GM23338 (cell line): ENCODE results near the gene GPR78. TPM values are rescaled to one million over a fixed set of nuclear protein-coding genes. Genes with fewer than 3 reads are reported as not detected.

Experiments used
- ATAC-seq: fragments of 200-7000 bp; cut with Tn5 transposase; 3 replicates; pipeline ENCODE4 v1.9.1; 2020
- DNase-seq: peaks from one replicate; pipeline ENCODE4 v3.0.0-alpha.2; 2015; ENCODE audit warnings: low spot score
- H2AFZ ChIP-seq: fragments of 200-600 bp; sonication (generic); 2 replicates; pipeline ENCODE4 v1.8.0; 2016; ENCODE audit warnings: antibody characterized with exemption, mild to moderate bottlenecking, moderate library complexity
- H3F3A ChIP-seq: fragments of 200-600 bp; sonication (generic); replicated peaks from 2 replicates; pipeline ENCODE4 v1.8.0; 2017; ENCODE audit warnings: antibody characterized with exemption, mixed run types, low read depth
- H3K27ac ChIP-seq: fragments of 200-600 bp; sonication (generic); 2 replicates; pipeline ENCODE4 v1.6.1; 2016; ENCODE audit warnings: low read depth
- H3K27me3 ChIP-seq: fragments of 200-600 bp; sonication (generic); 2 replicates; pipeline ENCODE4 v1.8.0; 2016; ENCODE audit warnings: mild to moderate bottlenecking, mixed run types, moderate library complexity; ENCODE audit not compliant: insufficient read depth
- H3K36me3 ChIP-seq: fragments of 200-600 bp; sonication (generic); 2 replicates; pipeline ENCODE4 v1.8.0; 2016; ENCODE audit warnings: mild to moderate bottlenecking; ENCODE audit not compliant: insufficient read depth
- H3K4me1 ChIP-seq: fragments of 200-600 bp; sonication (generic); 2 replicates; pipeline ENCODE4 v1.8.0; 2016; ENCODE audit warnings: mild to moderate bottlenecking, moderate library complexity; ENCODE audit not compliant: insufficient read depth
- H3K4me2 ChIP-seq: fragments of 200-600 bp; sonication (generic); 2 replicates; pipeline ENCODE4 v1.7.1; 2017; ENCODE audit warnings: mixed run types
- H3K4me3 ChIP-seq: fragments of 200-600 bp; sonication (generic); 2 replicates; pipeline ENCODE4 v1.6.1; 2016; ENCODE audit warnings: mixed run types
- H3K79me2 ChIP-seq: fragments of 200-600 bp; sonication (generic); replicated peaks from 2 replicates; pipeline ENCODE4 v1.8.0; 2017; ENCODE audit warnings: mild to moderate bottlenecking; ENCODE audit not compliant: insufficient read depth
- H3K9me2 ChIP-seq: fragments of 200-600 bp; sonication (generic); 2 replicates; pipeline ENCODE4 v1.8.0; 2017; ENCODE audit not compliant: insufficient read depth
- H4K20me1 ChIP-seq: fragments of 200-600 bp; sonication (generic); replicated peaks from 2 replicates; pipeline ENCODE4 v1.8.0; 2017; ENCODE audit warnings: mild to moderate bottlenecking; ENCODE audit not compliant: insufficient read depth
- H3K27ac Mint-ChIP-seq: 2 replicates; pipeline ENCODE4 v1.8.0; 2020; ENCODE audit warnings: inconsistent platforms, mild to moderate bottlenecking, moderate library complexity, mixed read lengths
- H3K27me3 Mint-ChIP-seq: 3 replicates; pipeline ENCODE4 v1.8.0; 2022; ENCODE audit warnings: low read depth, mild to moderate bottlenecking, moderate library complexity, mixed read lengths, inconsistent platforms; ENCODE audit not compliant: insufficient read depth, poor library complexity
- H3K36me3 Mint-ChIP-seq: 3 replicates; pipeline ENCODE4 v1.8.0; 2021; ENCODE audit warnings: low read depth, mild to moderate bottlenecking, inconsistent platforms, moderate library complexity, mixed read lengths
- H3K4me1 Mint-ChIP-seq: 3 replicates; pipeline ENCODE4 v1.8.0; 2020; ENCODE audit warnings: mild to moderate bottlenecking, inconsistent platforms, mixed read lengths
- H3K4me3 Mint-ChIP-seq: 3 replicates; pipeline ENCODE4 v1.8.0; 2021; ENCODE audit warnings: moderate library complexity, mild to moderate bottlenecking, inconsistent platforms, mixed read lengths
- H3K9me3 Mint-ChIP-seq: 3 replicates; pipeline ENCODE4 v1.8.0; 2020; ENCODE audit warnings: moderate library complexity, mild to moderate bottlenecking, inconsistent platforms, mixed read lengths
- CTCF ChIP-seq, 2 experiments: fragments of 200-600 bp in 1 of 2; sonication (generic) in 1 of 2; conservative IDR thresholded peaks; 2 replicates each; pipeline versions ENCODE4 v1.5.1 to v1.6.1; 2016 to 2017; ENCODE audit warnings: antibody characterized with exemption in 2 of 2, low read depth in 2 of 2, mild to moderate bottlenecking in 2 of 2, moderate library complexity in 1 of 2
- NANOG ChIP-seq: IDR thresholded peaks from 2 replicates; pipeline ENCODE4 v1.6.1; 2016; ENCODE audit warnings: antibody characterized with exemption, borderline replicate concordance
- POLR2AphosphoS5 ChIP-seq: IDR thresholded peaks from 2 replicates; pipeline ENCODE4 v1.6.1; 2016; ENCODE audit warnings: antibody characterized with exemption, low read depth
- REST ChIP-seq: IDR thresholded peaks from one replicate; pipeline ENCODE4 v1.6.1; 2018; ENCODE audit warnings: antibody characterized with exemption; ENCODE audit not compliant: unreplicated experiment
- ZNF114 ChIP-seq: fragments of 250-450 bp; sonication (Bioruptor Pico); IDR thresholded peaks from 2 replicates; pipeline ENCODE4 v1.5.0; 2020; ENCODE audit warnings: mild to moderate bottlenecking, moderate library complexity
- ZNF462 ChIP-seq: fragments of 250-450 bp; sonication (Bioruptor Pico); IDR thresholded peaks from 2 replicates; pipeline ENCODE4 v1.5.0; 2020; ENCODE audit warnings: mild to moderate bottlenecking, moderate library complexity
- polyA plus RNA-seq: library from polyadenylated mRNA; unstranded; fragments of >200 nt; fragmentation: Nextera tagmentation; extraction: Ambion mirVana; gene quantifications from 2 replicates; pipeline ENCODE4 v1.2.1, GENCODE V29; 2016
- total RNA-seq: library from RNA; depleted of rRNA; stranded (reverse); fragments of >200 nt; shearing (Covaris generic); gene quantifications from 2 replicates; pipeline ENCODE4 v1.2.3, GENCODE V29; 2014

GPR78 gene
- total and polyA plus RNA-seq, 2 experiments from 2014 or later = 0.82 to 2.7 TPM

- no peak for TF ChIP-seq ZNF462 (CRISPR knock-in tag)
Observed at GRCh38 chr4:8571702-8572685, 8.2 kb upstream of the GPR78 start (continued).

GRCh38 chr4:8573266-8573665, 6.9 kb upstream of the GPR78 start:
- H3K4me3 ChIP-seq = no peak overlapping the region
- H3K4me1 ChIP-seq = peaks cover 7% of the 10 kb centered on the region; the same call in 1 of the 2 replicates
- no peak overlapping the region for H3K4me2 ChIP-seq
- H4K20me1 ChIP-seq = no peaks in the 10 kb centered on the region
- H3K27me3 ChIP-seq = no peaks in the 10 kb centered on the region
- DNase-seq (no peak), ATAC-seq (no peak)
- no peaks in the 10 kb centered on the region for H3F3A ChIP-seq
- no peaks in the 10 kb centered on the region; the same call in 1 of the 3 replicates for H3K36me3 Mint-ChIP-seq
- H3K79me2 ChIP-seq = no peaks in the 10 kb centered on the region
- H3K27ac Mint-ChIP-seq = no peak overlapping the region
- TF ChIP-seq ZNF114 (no peak), POLR2AphosphoS5 (no peak), NANOG (no peak), CTCF (conservative IDR thresholded peaks at IDR 0.05; ENCODE audit: low read depth in 2 of 2) (no peak), REST (no peak)
- H3K36me3 ChIP-seq = no peaks in the 10 kb centered on the region
- H3K4me3 Mint-ChIP-seq = no peak overlapping the region
- peaks cover 8% of the 10 kb centered on the region; the same call in 2 of the 3 replicates for H3K9me3 Mint-ChIP-seq
- no peak overlapping the region for H2AFZ ChIP-seq
- peaks cover 27% of the 10 kb centered on the region for H3K4me1 Mint-ChIP-seq
- no peaks in the 10 kb centered on the region for H3K9me2 ChIP-seq
- peaks cover 7% of the 10 kb centered on the region for H3K27me3 Mint-ChIP-seq
- no peak overlapping the region for H3K27ac ChIP-seq
